ENCODE results near the gene SURF6.

The SURF6 gene

DNA sequence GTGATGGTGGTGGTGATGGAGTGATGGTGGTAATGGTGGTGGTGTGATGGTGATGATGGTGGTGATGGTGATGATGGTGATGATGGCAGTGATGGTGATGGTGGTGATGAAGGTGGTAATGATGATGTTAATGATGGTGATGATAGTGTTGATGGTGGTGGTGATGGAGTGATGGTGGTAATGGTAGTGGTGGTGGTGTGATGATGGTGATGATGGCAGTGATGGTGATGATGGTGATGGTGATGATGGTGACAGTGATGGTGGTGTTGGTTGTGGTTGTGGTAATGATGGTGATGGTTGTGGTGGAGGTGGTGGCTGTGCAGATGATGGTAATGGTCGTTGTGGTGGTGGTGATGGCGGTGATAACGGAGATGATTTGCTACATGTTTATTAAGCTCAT is 47.5 kb upstream of the SURF6 start (continued):
- no peak for TF ChIP-seq TSHZ1 (tag by site-specific recombination; IDR thresholded peaks at IDR 0.05; ENCODE audit: borderline replicate concordance)
- no peak for TF ChIP-seq ZNF416 (tag by site-specific recombination; IDR thresholded peaks at IDR 0.05)
- TF ChIP-seq ZNF560 (tag by site-specific recombination; IDR thresholded peaks at IDR 0.05; ENCODE audit: borderline replicate concordance) = no peak

- Histone ChIP-seq H3K9me3 (ENCODE audit: control insufficient read depth, insufficient read depth, low read depth, low read length) (no peaks in the 10 kb centered on the region), H3K4me1 (ENCODE audit: control insufficient read depth, insufficient read depth, low read length) (peaks cover 5% of the 10 kb centered on the region), H3K4me3 (ENCODE audit: low read depth, low read length) (no peak overlapping the region), H3K36me3 (ENCODE audit: control insufficient read depth in 2 of 2, insufficient read depth in 1 of 2, low read length in 2 of 2) (no peaks in the 10 kb centered on the region), H3K27ac (ENCODE audit: extremely low read depth, low read depth, low read length) (no peak overlapping the region)
- ChIA-PET CTCF (no interaction called here), POLR2A (no interaction called here)
- TF ChIP-seq, protein P1, sequence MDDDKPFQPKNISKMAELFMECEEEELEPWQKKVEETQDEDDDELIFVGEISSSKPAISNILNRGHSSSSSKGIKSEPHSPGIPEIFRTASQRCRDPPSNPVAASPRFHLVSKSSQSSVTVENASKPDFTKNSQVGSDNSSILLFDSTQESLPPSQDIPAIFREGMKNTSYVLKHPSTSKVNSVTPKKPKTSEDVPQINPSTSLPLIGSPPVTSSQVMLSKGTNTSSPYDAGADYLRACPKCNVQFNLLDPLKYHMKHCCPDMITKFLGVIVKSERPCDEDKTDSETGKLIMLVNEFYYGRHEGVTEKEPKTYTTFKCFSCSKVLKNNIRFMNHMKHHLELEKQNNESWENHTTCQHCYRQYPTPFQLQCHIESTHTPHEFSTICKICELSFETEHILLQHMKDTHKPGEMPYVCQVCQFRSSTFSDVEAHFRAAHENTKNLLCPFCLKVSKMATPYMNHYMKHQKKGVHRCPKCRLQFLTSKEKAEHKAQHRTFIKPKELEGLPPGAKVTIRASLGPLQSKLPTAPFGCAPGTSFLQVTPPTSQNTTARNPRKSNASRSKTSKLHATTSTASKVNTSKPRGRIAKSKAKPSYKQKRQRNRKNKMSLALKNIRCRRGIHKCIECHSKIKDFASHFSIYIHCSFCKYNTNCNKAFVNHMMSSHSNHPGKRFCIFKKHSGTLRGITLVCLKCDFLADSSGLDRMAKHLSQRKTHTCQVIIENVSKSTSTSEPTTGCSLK (tag by site-specific recombination; IDR thresholded peaks at IDR 0.05) = no peak
- TF ChIP-seq ZNF658 (tag by site-specific recombination; IDR thresholded peaks at IDR 0.05) (0 out of 2 replicates have a peak, but pooled peaks have one; percentile 58), ZNF202 (tag by site-specific recombination; IDR thresholded peaks at IDR 0.05; ENCODE audit: borderline replicate concordance) (0 out of 2 replicates have a peak, but pooled peaks have one; percentile 63), ZNF148 (tag by site-specific recombination; IDR thresholded peaks at IDR 0.05; ENCODE audit: borderline replicate concordance) (0 out of 2 replicates have a peak, but pooled peaks have one; percentile 34), ZNF521 (tag by site-specific recombination; IDR thresholded peaks at IDR 0.05) (0 out of 2 replicates have a peak, but pooled peaks have one; percentile 91), ZNF621 (tag by site-specific recombination; IDR thresholded peaks at IDR 0.05) (peak; percentile 59; the same call in 1 of the 2 replicates), ZBTB20 (tag by site-specific recombination; IDR thresholded peaks at IDR 0.05) (peak; percentile 28; the same call in 1 of the 2 replicates), ZNF274 (IDR thresholded peaks at IDR 0.05; ENCODE audit: low read length) (no peak), ZNF274 (tag by site-specific recombination; IDR thresholded peaks at IDR 0.05; ENCODE audit: borderline replicate concordance) (0 out of 2 replicates have a peak, but pooled peaks have one; percentile 53)
- TF ChIP-seq, protein P2, sequence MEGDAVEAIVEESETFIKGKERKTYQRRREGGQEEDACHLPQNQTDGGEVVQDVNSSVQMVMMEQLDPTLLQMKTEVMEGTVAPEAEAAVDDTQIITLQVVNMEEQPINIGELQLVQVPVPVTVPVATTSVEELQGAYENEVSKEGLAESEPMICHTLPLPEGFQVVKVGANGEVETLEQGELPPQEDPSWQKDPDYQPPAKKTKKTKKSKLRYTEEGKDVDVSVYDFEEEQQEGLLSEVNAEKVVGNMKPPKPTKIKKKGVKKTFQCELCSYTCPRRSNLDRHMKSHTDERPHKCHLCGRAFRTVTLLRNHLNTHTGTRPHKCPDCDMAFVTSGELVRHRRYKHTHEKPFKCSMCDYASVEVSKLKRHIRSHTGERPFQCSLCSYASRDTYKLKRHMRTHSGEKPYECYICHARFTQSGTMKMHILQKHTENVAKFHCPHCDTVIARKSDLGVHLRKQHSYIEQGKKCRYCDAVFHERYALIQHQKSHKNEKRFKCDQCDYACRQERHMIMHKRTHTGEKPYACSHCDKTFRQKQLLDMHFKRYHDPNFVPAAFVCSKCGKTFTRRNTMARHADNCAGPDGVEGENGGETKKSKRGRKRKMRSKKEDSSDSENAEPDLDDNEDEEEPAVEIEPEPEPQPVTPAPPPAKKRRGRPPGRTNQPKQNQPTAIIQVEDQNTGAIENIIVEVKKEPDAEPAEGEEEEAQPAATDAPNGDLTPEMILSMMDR (tag by site-specific recombination; IDR thresholded peaks at IDR 0.05) = no peak
- TF ChIP-seq, protein P3, sequence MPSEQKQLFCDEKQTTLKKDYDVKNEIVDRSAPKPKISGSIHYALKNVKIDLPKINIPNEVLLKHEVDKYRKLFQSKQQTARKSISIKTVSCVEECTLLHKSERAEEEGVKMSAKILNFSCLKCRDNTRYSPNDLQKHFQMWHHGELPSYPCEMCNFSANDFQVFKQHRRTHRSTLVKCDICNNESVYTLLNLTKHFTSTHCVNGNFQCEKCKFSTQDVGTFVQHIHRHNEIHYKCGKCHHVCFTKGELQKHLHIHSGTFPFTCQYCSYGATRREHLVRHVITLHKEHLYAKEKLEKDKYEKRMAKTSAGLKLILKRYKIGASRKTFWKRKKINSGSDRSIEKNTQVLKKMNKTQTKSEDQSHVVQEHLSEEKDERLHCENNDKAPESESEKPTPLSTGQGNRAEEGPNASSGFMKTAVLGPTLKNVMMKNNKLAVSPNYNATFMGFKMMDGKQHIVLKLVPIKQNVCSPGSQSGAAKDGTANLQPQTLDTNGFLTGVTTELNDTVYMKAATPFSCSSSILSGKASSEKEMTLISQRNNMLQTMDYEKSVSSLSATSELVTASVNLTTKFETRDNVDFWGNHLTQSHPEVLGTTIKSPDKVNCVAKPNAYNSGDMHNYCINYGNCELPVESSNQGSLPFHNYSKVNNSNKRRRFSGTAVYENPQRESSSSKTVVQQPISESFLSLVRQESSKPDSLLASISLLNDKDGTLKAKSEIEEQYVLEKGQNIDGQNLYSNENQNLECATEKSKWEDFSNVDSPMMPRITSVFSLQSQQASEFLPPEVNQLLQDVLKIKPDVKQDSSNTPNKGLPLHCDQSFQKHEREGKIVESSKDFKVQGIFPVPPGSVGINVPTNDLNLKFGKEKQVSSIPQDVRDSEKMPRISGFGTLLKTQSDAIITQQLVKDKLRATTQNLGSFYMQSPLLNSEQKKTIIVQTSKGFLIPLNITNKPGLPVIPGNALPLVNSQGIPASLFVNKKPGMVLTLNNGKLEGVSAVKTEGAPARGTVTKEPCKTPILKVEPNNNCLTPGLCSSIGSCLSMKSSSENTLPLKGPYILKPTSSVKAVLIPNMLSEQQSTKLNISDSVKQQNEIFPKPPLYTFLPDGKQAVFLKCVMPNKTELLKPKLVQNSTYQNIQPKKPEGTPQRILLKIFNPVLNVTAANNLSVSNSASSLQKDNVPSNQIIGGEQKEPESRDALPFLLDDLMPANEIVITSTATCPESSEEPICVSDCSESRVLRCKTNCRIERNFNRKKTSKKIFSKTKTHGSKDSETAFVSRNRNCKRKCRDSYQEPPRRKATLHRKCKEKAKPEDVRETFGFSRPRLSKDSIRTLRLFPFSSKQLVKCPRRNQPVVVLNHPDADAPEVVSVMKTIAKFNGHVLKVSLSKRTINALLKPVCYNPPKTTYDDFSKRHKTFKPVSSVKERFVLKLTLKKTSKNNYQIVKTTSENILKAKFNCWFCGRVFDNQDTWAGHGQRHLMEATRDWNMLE (tag by site-specific recombination; conservative IDR thresholded peaks at IDR 0.05; ENCODE audit: low read depth) = no peak
- TF ChIP-seq, protein P4, sequence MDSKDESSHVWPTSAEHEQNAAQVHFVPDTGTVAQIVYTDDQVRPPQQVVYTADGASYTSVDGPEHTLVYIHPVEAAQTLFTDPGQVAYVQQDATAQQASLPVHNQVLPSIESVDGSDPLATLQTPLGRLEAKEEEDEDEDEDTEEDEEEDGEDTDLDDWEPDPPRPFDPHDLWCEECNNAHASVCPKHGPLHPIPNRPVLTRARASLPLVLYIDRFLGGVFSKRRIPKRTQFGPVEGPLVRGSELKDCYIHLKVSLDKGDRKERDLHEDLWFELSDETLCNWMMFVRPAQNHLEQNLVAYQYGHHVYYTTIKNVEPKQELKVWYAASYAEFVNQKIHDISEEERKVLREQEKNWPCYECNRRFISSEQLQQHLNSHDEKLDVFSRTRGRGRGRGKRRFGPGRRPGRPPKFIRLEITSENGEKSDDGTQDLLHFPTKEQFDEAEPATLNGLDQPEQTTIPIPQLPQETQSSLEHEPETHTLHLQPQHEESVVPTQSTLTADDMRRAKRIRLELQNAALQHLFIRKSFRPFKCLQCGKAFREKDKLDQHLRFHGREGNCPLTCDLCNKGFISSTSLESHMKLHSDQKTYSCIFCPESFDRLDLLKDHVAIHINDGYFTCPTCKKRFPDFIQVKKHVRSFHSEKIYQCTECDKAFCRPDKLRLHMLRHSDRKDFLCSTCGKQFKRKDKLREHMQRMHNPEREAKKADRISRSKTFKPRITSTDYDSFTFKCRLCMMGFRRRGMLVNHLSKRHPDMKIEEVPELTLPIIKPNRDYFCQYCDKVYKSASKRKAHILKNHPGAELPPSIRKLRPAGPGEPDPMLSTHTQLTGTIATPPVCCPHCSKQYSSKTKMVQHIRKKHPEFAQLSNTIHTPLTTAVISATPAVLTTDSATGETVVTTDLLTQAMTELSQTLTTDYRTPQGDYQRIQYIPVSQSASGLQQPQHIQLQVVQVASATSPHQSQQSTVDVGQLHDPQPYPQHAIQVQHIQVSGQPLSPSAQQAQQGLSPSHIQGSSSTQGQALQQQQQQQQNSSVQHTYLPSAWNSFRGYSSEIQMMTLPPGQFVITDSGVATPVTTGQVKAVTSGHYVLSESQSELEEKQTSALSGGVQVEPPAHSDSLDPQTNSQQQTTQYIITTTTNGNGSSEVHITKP (tag by site-specific recombination; IDR thresholded peaks at IDR 0.05) = no peak
These were observed 46.6 kb upstream of the SURF6 start for GRCh38 chr9:133382507-133383141.
